Activated B cell treated with CpG ODN at 0.5 μM for 24 hours (primary cell): ENCODE results near the gene TXNRD2. TPM values are rescaled to one million over a fixed set of nuclear protein-coding genes. Genes with fewer than 3 reads are reported as not detected.

Source experiments
- ATAC-seq: fragments of 200-7000 bp; cut with Tn5 transposase; one replicate; pipeline ENCODE4 v1.10.0; 2021; ENCODE audit warnings: low read depth, mild to moderate bottlenecking, moderate library complexity
- CTCF ChIA-PET: fragments of 350-600 bp; sonication (Branson Sonifier 250); formaldehyde crosslinking; loops from one replicate; lab custom pipeline; 2021; ENCODE audit warnings: antibody characterized with exemption; lab: Charles Lee
- POLR2A ChIA-PET: fragments of 350-600 bp; sonication (Branson Sonifier 250); formaldehyde crosslinking; loops from one replicate; lab custom pipeline; 2021; ENCODE audit warnings: antibody characterized with exemption; lab: Charles Lee
- DNase-seq: peaks from one replicate; pipeline ENCODE4 v3.0.0; 2022
- H3K27ac Mint-ChIP-seq: one replicate; pipeline ENCODE4 v1.8.0; 2020; ENCODE audit warnings: mixed read lengths
- H3K27me3 Mint-ChIP-seq: one replicate; pipeline ENCODE4 v1.8.0; 2021; ENCODE audit warnings: mixed read lengths
- H3K36me3 Mint-ChIP-seq: one replicate; pipeline ENCODE4 v1.8.0; 2021; ENCODE audit warnings: low read depth, mixed read lengths
- H3K4me1 Mint-ChIP-seq: one replicate; pipeline ENCODE4 v1.8.0; 2021; ENCODE audit warnings: mixed read lengths
- H3K4me3 Mint-ChIP-seq: one replicate; pipeline ENCODE4 v1.8.0; 2020; ENCODE audit warnings: mild to moderate bottlenecking, mixed read lengths
- H3K9me3 Mint-ChIP-seq: one replicate; pipeline ENCODE4 v1.8.0; 2020; ENCODE audit warnings: mixed read lengths
- CTCF ChIP-seq: fragments of 200-600 bp; IDR thresholded peaks from one replicate; pipeline ENCODE4 v1.8.0; 2022; ENCODE audit warnings: antibody characterized with exemption, mild to moderate bottlenecking
- intact Hi-C: fragments of 100-400 bp; cut with micrococcal nuclease; formaldehyde crosslinking; loops from one replicate; pipeline ENCODE4 v1.15.1; 2024
- total RNA-seq: library from RNA; stranded (reverse); gene quantifications from 2 replicates; pipeline ENCODE4 v1.2.3, GENCODE V29; 2022

Gene TXNRD2
- total RNA-seq, 1 donor from 2014 or later: 31.2 TPM

DNA sequence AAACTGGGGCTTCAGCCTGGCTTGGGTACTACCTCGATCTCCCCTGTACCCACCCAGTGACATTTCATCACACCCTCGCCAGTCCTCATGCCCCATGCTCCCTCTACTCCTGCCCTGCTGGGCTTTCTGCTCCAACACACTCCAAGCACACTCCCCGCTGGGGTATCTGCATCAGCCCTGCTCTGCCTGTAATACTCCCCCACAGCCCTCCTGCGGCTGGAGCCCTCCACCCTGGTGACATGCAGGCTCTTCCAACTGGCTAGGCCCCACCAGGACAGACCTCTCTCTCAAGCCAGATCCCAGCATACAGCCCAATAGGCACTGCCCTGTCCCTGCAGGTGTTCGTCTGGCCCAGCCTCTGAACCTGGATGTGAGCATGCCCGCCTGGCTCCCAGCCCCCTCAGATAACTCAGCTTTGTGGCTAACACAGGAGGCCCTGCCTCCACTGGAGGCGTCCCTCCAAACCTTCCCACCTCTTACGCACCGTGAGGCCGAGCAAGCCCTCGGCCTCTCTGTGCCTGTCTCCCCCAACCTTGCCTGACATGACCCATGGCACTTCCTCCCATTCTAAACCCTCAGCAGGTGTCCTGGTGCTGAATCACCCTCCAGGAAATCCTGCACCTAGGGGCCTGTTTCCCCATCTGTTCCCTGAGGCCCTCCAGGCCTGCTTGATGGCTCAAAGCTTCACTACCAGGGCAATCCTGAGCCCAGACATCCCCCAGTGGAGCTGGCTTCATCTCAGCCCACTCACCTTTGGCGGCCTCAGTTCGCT, 33.5 kb upstream of the TXNRD2 start:
- CTCF ChIA-PET: interaction anchor here (1.1 kb wide), 1 partner anchor 38 kb away, joined by 3 read pairs; no protein-coding TSS in a partner anchor
- Mint-ChIP-seq H3K36me3 (no peaks in the 10 kb centered on the region), H3K4me3 (no peak overlapping the region), H3K27me3 (no peaks in the 10 kb centered on the region), H3K4me1 (peaks cover 9% of the 10 kb centered on the region), H3K27ac (no peak overlapping the region), H3K9me3 (no peaks in the 10 kb centered on the region)
- no peak for TF ChIP-seq CTCF
- intact Hi-C loops: no loop called here
- POLR2A ChIA-PET: no interaction called here
- DNase-seq (no peak), ATAC-seq (no peak)

DNA sequence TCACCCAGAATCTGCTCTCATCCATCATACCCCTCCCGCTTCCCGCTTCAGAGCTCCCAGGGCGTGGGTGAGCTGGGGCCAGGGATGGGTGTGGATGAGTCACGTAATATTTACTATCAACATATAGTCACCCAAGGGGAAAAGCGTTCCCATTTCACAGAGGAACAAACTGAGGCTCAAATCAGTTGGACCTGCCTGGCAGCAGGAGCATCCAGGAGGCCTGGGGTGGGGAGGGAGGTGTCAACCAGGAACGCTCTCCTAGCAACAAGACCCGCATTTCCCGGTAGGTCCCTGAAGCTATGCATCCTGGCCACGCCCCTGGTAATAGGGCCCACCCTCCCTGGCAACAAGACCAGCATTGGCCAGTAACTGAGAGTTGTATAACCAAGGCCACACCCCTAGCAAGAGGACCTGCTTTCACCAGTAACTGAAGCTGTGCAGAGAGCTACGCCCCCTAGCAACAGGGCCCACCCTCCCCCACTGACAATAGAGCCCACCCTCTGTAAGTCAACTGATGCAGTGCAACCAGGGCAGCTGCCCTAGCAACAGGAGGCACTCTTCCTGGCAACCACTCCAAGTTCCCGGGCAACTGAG, 32.7 kb upstream of the TXNRD2 start:
- ChIA-PET POLR2A (no interaction called here), CTCF (interaction anchor here (1.1 kb wide), 1 partner anchor 39 kb away, joined by 3 read pairs; no protein-coding TSS in a partner anchor)
- Mint-ChIP-seq H3K27me3 (no peaks in the 10 kb centered on the region), H3K4me3 (no peak overlapping the region), H3K9me3 (no peaks in the 10 kb centered on the region), H3K36me3 (no peaks in the 10 kb centered on the region), H3K27ac (no peak overlapping the region), H3K4me1 (peaks cover 9% of the 10 kb centered on the region)
- intact Hi-C loops: no loop called here
- peak; percentile 59 for ATAC-seq
- TF ChIP-seq CTCF: no peak
- no peak for DNase-seq

- H3K27me3 Mint-ChIP-seq: no peaks in the 10 kb centered on the region
- ATAC-seq (no peak), DNase-seq (no peak)
- CTCF ChIA-PET: interaction anchor here (1.0 kb wide), 1 partner anchor 60 kb away, joined by 3 read pairs; no protein-coding TSS in a partner anchor
- peaks cover 9% of the 10 kb centered on the region for H3K4me1 Mint-ChIP-seq
- no peak for TF ChIP-seq CTCF
- no peak overlapping the region for H3K4me3 Mint-ChIP-seq
- POLR2A ChIA-PET: no interaction called here
- intact Hi-C loops: no loop called here
- H3K27ac Mint-ChIP-seq: no peak overlapping the region
- H3K9me3 Mint-ChIP-seq: no peaks in the 10 kb centered on the region
- H3K36me3 Mint-ChIP-seq: peaks cover 3% of the 10 kb centered on the region
Measured at GRCh38 chr22:19973551-19974267, 32.1 kb upstream of the TXNRD2 start.

DNA sequence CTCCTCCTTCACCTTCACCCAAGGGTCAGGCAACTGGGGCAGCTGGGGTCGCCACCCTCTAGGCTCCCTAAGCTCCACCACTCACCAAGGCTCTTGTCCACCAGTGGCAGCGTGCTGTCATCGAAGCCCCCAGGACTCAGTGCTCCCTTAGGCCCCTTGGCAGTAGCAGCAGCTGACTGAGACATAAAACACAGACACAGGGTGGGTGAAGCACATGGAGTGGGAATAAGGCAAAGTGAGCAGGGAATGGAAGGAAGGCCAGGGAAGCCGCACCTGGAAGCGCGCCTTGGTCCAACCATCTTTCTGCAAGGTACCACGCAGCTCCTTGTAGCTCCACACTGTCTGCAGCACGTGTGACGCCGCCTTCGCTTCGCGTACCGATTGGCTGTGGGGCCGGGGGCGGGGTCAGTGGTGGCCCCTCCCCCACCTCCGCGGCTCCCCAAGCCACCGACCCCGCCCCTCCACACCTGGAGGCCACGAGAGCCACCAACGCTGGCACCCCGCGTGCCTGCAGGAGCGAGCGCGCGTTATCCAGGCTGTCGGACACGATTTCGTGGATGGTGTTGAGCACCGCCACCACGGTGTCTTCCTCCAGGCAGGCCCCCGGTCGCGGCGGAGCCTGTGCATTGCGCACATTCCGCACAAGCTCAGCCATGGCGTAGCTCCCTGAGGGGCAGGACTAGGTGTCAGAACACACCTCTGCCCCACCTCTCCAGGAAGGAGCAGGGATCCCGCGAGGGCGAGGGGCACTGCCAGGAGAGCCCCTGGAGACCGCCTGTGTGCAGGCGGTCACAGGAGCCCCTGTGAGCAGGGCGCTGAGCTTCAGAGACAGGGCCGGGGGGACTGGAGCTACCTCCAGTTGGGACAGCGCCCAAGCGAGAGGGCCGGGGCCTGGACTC, 31.3 kb upstream of the TXNRD2 start:
- Mint-ChIP-seq H3K9me3 (no peaks in the 10 kb centered on the region), H3K4me3 (no peak overlapping the region), H3K4me1 (peaks cover 9% of the 10 kb centered on the region), H3K36me3 (peaks cover 6% of the 10 kb centered on the region), H3K27me3 (no peaks in the 10 kb centered on the region), H3K27ac (no peak overlapping the region)
- ATAC-seq (no peak), DNase-seq (no peak)
- no peak for TF ChIP-seq CTCF
- intact Hi-C loops: no loop called here
- ChIA-PET CTCF (interaction anchor here (1.0 to 3.0 kb wide), 2 partner anchors 41 to 61 kb away, joined by 3 to 33 read pairs; no protein-coding TSS in a partner anchor), POLR2A (no interaction called here)
